Measurements from ENCODE around the gene CNTNAP1.

CNTNAP1 gene

DNA sequence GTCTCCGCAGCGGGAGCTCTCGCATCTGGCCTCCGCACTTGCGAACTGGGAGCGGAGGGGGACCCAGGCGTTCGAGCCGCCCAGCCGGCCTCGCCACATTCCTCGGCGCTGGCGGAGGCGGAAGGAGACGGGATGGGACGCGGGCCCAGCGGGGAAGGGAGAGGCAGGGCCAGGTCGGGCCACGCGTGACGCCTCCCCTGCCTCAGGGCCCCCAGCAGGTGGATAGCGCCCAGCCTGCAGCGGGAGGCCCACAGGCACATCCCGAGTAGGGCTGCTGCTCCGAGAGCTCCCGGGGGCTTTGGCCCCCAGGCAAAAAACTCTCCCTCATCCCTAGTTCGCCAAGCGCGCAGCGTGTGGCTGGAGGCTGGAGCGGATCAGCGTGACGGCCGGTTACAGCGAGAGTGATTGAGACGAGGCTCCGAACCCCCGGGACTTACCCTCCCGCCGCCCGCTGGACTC, 6.3 kb upstream of the CNTNAP1 start:
- Histone ChIP-seq H3K4me2 (ENCODE audit: low read depth, low read length) (peak overlapping the region; percentile 94), H3K9ac (ENCODE audit: low read length) (peak overlapping the region; percentile 92), H3K36me3 (replicated peaks; ENCODE audit: insufficient read depth, low read length) (peaks cover 11% of the 10 kb centered on the region), H3K27me3 (replicated peaks; ENCODE audit: insufficient read depth, low read length) (no peaks in the 10 kb centered on the region), H4K20me1 (ENCODE audit: insufficient read depth, low read length) (no peaks in the 10 kb centered on the region), H3K27ac (ENCODE audit: low read length) (peak overlapping the region; percentile 48; the same call in 1 of the 2 replicates), H3K4me1 (ENCODE audit: low read length) (peaks cover 21% of the 10 kb centered on the region), H3K4me3 (ENCODE audit: low read length) (peak overlapping the region; percentile 100), H3K79me2 (ENCODE audit: low read length) (peaks cover 73% of the 10 kb centered on the region), H2AFZ (ENCODE audit: low read length) (0 out of 2 replicates have a peak overlapping the region, but pooled peaks have one; percentile 18), H3K9me2 (replicated peaks; ENCODE audit: insufficient read depth, low read length) (no peaks in the 10 kb centered on the region), H3K9me3 (replicated peaks; ENCODE audit: insufficient read depth, low read length) (no peaks in the 10 kb centered on the region), H3F3A (ENCODE audit: insufficient read depth, low read length) (peaks cover 30% of the 10 kb centered on the region)
- peak; percentile 8 for DNase-seq
- TF ChIP-seq EZH2 (optimal IDR thresholded peaks at IDR 0.05; ENCODE audit: low read depth, low read length) (no peak), EZH2phosphoT487 (IDR thresholded peaks at IDR 0.05; ENCODE audit: low read length) (no peak)
- TF ChIP-seq, protein P1, sequence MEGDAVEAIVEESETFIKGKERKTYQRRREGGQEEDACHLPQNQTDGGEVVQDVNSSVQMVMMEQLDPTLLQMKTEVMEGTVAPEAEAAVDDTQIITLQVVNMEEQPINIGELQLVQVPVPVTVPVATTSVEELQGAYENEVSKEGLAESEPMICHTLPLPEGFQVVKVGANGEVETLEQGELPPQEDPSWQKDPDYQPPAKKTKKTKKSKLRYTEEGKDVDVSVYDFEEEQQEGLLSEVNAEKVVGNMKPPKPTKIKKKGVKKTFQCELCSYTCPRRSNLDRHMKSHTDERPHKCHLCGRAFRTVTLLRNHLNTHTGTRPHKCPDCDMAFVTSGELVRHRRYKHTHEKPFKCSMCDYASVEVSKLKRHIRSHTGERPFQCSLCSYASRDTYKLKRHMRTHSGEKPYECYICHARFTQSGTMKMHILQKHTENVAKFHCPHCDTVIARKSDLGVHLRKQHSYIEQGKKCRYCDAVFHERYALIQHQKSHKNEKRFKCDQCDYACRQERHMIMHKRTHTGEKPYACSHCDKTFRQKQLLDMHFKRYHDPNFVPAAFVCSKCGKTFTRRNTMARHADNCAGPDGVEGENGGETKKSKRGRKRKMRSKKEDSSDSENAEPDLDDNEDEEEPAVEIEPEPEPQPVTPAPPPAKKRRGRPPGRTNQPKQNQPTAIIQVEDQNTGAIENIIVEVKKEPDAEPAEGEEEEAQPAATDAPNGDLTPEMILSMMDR (IDR thresholded peaks at IDR 0.05; ENCODE audit: low read length), result no peak

DNA sequence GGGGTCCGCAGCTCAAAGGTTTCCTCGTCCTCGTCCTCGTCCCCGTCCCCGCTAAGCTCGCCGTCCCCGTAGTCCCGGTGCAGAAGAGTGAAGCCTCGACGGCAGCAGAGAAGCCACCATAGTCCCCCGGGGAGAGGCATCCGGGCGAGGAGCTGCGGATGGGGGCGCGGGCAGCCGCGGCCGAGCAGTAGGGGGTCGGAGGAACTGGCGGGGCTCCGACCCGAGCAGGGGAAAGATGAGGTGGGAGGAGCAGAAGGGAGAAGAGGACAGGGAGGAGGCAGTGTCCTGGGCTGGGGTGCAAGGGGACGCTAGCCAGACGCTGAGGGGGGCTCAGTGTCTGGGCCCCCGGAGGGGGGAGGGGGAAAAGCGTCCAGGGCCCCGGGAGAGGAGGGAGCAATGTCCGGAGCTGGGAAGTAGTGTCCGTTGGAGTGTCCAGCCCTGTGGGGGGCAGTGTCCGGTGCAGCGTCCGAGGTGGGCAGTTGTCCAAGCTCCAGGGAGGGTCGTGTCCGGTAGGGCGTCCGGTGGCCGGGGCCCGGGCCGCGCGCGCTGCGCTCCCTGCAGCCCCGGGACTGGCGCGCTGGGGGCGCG, 5.8 kb upstream of the CNTNAP1 start, which contains the start of gene PLEKHH3:
TSS of gene PLEKHH3 (minus strand) at position 571 of the 588 bp plus-strand sequence. CDS start at position 140, 431 bp downstream.
- DNase-seq, result peak; percentile 9

DNA sequence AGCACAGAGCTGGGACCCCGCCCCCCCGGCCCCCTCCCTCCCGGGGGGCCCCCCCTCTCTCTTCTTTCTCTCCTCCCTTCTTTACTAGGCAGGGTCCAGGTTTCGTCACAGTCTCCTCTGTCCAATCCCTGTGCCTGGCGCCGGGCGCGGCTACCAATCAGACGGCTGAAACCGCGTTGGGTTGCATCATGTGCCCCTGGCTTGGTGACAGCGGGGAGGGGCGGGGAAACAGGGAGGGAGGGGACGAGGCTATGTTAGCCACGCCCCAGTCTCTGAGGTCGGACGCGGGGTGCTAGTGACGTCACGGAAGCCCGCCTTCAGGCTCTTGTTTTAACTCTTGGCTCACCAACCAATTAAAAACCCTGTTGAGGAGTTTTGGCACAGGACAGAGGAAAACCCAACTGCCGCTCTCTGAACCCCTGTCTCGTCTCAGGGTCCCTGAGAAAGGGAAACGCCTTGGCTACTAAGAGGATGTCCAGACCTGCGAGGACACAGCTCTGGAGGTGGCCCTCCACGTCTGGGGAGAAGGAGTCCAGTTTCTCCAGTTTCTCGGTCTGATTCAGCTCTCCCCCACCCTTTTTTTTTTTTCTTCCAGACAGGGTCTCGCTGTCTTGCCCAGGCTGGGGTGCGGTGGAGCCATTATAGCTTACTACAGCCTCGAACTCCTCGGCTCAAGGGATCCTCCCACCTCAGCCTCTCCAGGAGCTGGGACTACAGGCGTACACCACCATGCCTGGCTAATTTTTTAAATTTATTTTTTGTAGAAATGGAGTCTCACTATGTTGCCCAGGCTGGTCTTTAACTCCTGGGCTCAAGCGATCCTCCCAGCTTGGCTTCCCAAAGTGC, 5.1 kb upstream of the CNTNAP1 start:
- Histone ChIP-seq H3K79me2 (ENCODE audit: low read length) (peaks cover 61% of the 10 kb centered on the region), H3K9ac (ENCODE audit: low read length) (peak overlapping the region; percentile 94), H3K4me1 (ENCODE audit: low read length) (peaks cover 24% of the 10 kb centered on the region), H3K9me3 (replicated peaks; ENCODE audit: insufficient read depth, low read length) (no peaks in the 10 kb centered on the region), H3K4me3 (ENCODE audit: low read length) (peak overlapping the region; percentile 100), H3F3A (ENCODE audit: insufficient read depth, low read length) (peaks cover 39% of the 10 kb centered on the region), H3K27me3 (replicated peaks; ENCODE audit: insufficient read depth, low read length) (no peaks in the 10 kb centered on the region), H2AFZ (ENCODE audit: low read length) (peak overlapping the region; percentile 33; the same call in 1 of the 2 replicates), H3K4me2 (ENCODE audit: low read depth, low read length) (peak overlapping the region; percentile 90), H4K20me1 (ENCODE audit: insufficient read depth, low read length) (no peaks in the 10 kb centered on the region), H3K27ac (ENCODE audit: low read length) (peak overlapping the region; percentile 93), H3K36me3 (replicated peaks; ENCODE audit: insufficient read depth, low read length) (peaks cover 3% of the 10 kb centered on the region; the same call in 1 of the 2 replicates), H3K9me2 (replicated peaks; ENCODE audit: insufficient read depth, low read length) (no peaks in the 10 kb centered on the region)
- DNase-seq, result peak; percentile 100
- TF ChIP-seq, protein P1 (IDR thresholded peaks at IDR 0.05; ENCODE audit: low read length), result no peak
- TF ChIP-seq EZH2phosphoT487 (IDR thresholded peaks at IDR 0.05; ENCODE audit: low read length) (no peak), EZH2 (optimal IDR thresholded peaks at IDR 0.05; ENCODE audit: low read depth, low read length) (no peak)

More for the DNA sequence above, 5.8 kb upstream of the CNTNAP1 start, which contains the start of gene PLEKHH3:
- Histone ChIP-seq H3K27ac (ENCODE audit: low read length) (peak within 1 kb of the TSS; percentile 93), H3K9ac (ENCODE audit: low read length) (peak within 1 kb of the TSS; percentile 94), H3K4me1 (ENCODE audit: low read length) (peaks cover 24% of the 10 kb centered on the region), H3K79me2 (ENCODE audit: low read length) (peaks cover 68% of the 10 kb centered on the region), H3K36me3 (replicated peaks; ENCODE audit: insufficient read depth, low read length) (peaks cover 8% of the 10 kb centered on the region), H2AFZ (ENCODE audit: low read length) (peak within 1 kb of the TSS; percentile 33; the same call in 1 of the 2 replicates), H3K4me3 (ENCODE audit: low read length) (peak within 1 kb of the TSS; percentile 100), H3K9me3 (replicated peaks; ENCODE audit: insufficient read depth, low read length) (no peaks in the 10 kb centered on the region), H3K4me2 (ENCODE audit: low read depth, low read length) (peak within 1 kb of the TSS; percentile 94), H3F3A (ENCODE audit: insufficient read depth, low read length) (peaks cover 33% of the 10 kb centered on the region), H3K9me2 (replicated peaks; ENCODE audit: insufficient read depth, low read length) (no peaks in the 10 kb centered on the region), H4K20me1 (ENCODE audit: insufficient read depth, low read length) (no peaks in the 10 kb centered on the region), H3K27me3 (replicated peaks; ENCODE audit: insufficient read depth, low read length) (no peaks in the 10 kb centered on the region)
- TF ChIP-seq, protein P1 (IDR thresholded peaks at IDR 0.05; ENCODE audit: low read length), result no peak
- TF ChIP-seq EZH2phosphoT487 (IDR thresholded peaks at IDR 0.05; ENCODE audit: low read length), result no peak
- TF ChIP-seq EZH2 (optimal IDR thresholded peaks at IDR 0.05; ENCODE audit: low read depth, low read length), result no peak

Measured in MM.1S (cell line).